HG02938 (cell line): ENCODE measurements around the gene SIGLEC5.

Experiments used
- ATAC-seq: cut with Tn5 transposase; IDR thresholded peaks from one replicate; pipeline ENCODE4 v1.9.1; 2021; ENCODE audit warnings: mild to moderate bottlenecking, moderate library complexity; ENCODE audit not compliant: unreplicated experiment

The SIGLEC5 gene

DNA sequence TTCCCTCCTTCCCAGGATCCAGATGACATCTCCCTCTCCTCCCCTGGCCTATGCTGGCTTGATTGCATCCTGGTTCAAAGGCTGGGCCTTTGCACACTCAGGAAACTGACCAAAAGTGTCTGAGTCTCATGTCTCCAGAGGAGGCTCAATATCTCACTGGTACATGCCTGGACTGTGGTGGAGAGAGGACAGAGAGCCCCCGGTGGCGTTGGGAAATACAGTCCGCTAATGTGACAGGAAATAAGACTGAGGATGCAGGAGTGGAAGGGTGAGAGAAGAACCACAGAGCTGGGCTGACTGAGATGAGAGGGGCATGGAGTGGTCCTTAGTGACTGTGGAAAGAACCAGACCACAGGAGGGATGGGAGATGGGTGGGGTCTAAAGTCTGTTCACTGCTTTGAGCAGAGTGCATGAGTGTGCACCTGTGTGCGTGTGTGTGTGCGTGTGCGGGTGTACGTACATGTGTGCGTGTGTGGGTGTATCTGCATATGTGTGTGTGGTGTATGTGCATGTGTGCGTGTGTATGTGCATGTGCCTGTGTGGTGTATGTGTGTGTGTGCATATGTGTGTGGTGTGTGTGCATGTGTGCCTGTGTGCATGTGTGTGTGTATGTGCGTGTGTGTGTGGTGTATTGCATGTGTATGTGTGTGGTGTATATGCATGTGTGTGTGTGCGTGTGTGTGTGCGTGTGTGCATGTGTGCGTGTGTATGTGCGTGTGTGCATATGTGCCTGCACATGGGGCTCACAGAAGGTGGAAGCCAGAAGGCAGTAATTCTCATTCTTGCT, 1.9 kb downstream of the SIGLEC5 start:
- no peak for ATAC-seq

DNA sequence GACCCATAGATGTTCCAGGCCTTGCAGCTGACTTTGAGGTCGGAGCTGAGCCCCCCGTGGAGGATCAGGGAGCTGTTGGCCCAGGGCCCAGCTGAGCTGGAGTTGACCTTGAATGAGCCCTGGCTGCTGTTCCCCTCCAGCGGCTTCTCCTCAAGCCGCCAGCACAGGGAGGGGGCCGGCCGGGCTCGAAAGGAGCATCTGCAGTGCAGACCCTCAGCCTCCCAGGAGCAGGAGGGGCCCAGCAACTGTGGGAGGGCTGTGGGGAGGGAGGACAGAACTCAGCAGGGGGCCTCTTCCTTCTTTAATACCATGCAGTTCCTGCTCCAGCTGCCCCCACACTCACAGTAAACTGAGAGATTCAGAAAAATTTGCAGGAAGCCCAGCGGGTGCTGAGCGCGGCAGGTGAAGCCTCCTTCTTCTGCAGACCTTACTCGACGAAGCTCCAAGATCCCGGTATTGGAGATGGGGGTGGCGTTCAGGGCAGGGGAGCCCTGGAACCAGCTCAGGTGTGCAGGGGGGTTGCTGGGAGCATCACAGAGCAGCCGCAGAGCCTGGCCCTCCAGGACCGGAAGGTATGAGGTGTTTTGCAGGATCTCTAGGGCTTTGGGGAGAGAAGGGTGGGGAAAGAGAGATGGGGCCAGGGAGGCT, 2.6 kb downstream of the SIGLEC5 start:
- ATAC-seq: no peak

DNA sequence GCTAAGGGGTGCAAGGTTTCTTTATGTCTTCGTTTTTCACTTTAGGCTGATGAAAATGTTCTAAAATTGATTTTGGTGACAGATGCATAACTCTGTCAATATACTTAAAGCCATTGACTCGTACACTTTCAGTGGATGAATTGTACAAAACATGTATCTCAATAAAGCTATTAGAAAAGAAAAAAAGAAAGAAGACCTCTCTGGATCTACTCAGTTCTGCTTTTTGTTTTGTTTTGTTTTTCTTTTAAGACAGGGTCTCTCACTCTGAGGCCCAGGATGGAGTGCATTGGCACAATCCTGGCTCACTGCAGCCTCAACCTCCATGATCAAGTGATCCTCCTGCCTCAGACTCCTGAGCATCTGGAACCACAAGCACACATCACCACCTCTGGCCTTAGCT, 3.5 kb downstream of the SIGLEC5 start:
- no peak for ATAC-seq

DNA sequence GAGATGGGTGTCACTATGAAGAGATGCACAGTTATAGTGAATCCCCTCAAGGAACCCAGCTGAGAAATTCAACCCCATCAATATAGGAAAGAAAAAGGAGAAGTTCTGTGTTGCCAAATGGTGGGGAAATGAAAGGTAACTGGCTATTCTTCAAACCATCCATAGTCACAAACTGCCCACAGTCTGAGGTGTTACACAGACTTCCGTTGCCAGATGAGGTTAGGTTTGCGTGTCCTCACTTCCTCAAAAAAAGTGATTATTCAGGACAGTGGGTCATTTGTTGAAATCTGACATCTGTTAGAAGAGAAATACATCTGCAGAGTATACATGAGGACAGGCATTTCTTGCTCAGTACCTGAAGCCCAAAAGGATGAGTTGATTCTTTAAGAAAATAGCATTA, 9.0 kb downstream of the SIGLEC5 start:
- no peak for ATAC-seq

DNA sequence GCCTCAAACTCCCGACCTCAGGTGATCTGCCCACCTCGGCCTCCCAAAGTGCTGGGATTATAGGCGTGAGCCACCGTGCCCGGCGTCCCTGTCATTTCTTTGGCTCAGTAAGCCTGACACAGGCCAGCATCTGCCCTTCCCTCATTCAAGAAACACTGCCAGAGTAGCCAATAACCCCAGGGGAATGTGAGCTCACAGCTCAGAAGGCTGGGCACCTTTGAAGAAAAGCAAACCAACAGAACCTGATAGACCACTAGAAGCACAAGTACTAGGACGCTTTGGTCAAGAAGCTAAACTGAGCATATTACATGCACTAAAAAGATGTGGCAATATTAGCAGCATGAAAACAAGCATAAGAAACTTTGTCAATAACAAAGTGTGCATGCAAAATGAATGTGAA, 14.2 kb downstream of the SIGLEC5 start:
- no peak for ATAC-seq

DNA sequence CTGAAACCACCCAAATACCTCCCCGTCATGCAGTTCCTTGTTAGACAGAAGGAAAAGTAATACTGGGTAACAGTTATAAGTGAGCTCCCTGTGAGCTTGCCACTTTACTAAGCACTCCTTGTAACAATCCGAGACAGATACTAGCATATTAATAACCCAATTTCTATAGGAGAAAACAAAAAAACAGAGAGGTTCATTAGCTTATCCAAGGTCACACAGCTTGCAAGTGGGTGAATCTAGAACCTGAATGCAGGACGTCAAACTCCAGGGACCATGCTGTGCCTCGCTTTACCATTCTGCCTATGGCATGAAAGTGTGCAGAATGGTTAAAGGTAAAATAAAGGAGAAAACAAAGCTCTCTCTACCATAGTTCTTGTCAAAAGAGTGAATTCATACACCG, 15.4 kb downstream of the SIGLEC5 start:
- no peak for ATAC-seq

DNA sequence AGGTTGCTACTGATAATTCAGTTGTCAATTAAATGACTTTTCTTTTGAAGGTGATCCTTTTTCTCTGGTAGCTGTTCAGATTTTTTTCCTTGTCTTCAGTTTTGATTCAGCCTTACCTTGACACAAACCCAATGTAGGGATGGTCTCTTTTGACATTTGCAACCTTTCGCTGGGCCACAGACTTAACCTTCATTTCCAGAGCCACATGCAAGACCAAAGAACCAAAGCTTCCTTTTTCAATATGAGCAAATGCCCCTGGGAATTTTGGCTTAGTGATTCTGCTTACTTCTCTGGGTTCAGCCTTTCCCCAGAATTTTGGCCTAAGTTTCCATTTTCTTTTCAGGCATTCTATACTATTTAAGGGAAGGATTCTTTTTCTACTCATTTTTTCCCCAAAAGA, 19.6 kb downstream of the SIGLEC5 start:
- no peak for ATAC-seq

DNA sequence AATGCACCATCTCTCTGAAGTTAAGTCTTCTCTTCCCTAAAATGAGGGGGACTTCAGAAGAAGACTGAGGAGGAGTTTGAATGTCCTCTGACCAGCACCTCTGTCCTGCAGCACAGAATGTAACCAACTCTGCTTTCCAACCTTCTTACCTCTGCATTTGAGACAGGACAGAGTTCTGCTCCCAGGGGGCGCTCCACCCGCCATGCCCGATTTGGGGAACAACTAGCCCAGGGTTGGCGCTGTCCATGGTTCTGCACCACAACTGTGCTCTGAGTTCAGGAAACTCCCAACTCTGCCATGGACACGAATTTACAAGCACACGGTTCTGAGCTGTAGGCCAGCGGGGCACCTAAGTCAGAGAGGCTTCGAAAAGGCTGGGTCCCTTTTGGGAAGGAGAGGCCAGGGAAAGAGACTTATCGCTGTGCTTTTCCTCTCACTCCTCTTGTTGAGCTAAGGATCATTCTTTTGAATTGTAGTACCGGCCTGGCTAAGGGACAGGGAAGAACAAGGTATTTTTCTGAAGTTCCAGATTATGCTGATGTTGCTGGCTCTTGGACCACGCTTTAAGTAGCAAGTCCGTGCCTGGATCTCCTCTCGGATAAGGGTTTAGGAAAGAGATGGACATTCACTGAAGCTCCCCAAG, 22.2 kb downstream of the SIGLEC5 start:
- no peak for ATAC-seq

DNA sequence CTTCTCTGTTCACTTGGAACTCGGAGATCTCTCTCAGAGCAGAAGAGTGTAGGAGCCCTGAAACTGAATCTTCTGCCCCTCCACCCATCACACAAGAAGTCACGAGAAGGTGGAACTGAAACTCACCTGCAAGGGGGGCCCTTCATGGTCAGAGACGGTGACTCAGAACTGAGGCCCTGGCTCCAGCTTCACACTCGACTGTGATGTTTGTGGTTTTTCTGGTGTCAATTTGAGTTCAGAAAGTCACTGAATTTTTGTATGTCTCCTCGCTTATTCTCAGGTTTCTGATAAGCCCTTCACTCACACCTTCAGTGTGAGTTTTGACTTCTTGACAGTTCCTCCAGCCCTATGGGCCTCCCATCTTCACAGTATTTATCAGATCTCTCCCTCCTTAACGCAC, 23.1 kb downstream of the SIGLEC5 start:
- ATAC-seq: peak; percentile 97

DNA sequence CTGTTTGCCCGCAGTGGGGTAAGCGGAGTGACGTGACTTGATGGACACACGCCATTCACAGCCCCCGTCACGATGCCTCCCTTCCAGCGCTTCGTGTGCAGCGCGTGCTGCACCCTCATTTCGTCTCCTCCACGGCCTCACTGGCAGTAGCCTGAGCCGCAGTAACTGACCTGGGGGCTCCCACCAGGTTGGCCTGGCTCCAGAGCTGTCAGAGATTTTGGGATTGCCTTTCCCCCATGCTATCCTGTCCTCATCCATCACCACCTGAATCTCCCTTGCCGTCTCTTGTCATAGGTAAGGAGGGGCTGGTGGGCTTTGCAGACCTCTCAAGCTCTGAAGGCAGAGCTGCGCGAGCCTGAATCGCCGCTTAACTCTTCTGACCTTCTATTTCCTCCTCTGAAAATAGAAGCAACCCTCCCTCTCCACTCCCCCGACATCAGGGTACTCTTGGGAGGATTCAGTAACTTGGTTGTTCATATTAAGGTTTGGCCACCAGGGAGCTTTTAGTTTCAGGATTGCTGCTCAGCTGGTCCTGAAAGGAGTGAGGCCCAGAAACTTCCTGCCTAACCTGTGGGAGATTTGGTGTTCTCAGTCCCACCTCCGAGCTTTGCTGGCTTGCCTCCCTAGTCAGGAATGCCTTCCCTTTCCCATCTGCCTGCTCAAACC, 27.9 kb downstream of the SIGLEC5 start:
- no peak for ATAC-seq

DNA sequence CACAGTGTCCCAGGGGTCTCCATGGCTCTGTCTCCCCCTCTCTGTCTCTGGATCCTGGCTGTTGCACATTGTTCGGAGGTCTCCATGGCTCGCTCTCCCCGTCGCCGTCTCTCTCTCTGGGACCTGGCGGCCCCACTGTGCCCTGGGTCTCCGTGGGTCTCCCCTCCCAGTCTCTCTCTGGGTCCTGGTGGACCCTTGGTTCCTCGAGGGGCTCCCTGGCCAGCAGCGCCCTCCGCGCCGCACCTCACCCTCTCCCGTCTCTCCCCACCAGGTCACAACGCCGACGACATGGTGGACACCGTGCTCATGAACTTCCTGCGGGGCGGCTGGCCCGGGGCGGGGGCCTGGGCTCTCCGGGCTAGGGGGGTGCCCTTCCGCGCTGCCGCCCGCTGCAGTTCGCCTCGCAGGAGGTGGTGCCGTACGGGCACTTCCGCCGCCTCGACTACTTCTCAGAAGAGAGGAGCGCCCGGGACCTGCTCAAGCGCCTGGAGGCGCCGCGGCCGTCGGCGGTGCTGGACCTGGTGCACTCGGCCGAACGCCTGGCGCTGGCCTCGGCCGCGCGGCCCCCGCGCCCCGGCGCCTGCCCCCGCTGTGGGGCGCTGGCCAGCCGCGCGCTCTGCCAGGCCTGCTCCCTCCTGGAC, 29.1 kb downstream of the SIGLEC5 start:
- no peak for ATAC-seq

DNA sequence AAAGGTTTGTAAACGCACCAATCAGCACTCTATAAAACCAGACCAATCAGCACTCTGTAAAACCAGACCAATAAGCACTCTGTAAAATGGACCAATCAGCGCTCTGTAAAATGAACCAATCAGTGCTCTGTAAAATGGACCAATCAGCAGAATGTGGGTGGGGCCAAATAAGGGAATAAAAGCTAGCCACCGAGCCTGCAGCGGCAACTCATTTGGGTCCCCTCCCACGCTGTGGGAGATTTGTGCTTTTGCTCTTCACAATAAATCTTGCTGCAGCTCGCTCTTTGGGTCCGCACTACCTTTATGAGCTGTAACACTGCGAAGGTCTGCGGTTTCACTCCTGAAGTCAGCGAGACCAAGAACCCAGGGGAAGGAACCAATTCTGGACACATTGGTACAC, 31.1 kb downstream of the SIGLEC5 start:
- ATAC-seq: no peak

DNA sequence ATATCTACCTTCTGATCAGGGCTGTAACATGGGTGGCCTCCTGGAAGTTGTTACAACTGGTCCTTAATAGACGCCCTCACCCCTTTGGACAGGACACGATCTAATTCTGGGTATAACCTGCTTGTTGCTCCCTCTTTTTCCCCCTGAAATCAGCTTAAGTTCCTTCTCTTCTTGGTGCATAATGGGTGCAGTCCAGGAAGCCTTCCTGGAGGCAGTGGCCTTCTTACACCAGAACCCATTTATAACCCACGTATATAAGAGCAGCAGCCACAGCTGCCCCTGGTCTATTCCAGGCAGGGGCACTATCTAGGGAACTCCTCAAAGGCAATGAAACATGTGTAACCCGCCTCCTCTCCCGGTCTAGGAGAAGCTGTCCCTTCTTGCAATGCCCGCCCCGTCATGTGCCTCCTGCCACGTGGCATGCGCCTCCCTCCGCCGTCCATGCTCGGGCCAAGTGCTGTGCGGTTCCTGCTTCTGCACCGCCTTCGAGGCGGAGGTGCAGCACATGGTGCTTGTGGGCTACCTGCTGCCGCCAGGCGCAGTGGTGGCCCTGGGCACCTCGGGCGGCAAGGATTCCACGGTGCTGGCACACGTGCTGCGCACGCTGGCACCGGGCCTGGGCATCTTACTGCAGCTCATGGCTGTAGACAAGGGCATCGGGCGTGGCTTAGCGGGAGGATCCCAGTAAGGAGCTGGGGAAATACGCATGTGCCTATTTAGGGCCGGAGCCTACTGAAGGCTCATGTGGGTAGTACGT, 31.9 kb downstream of the SIGLEC5 start:
- no peak for ATAC-seq

DNA sequence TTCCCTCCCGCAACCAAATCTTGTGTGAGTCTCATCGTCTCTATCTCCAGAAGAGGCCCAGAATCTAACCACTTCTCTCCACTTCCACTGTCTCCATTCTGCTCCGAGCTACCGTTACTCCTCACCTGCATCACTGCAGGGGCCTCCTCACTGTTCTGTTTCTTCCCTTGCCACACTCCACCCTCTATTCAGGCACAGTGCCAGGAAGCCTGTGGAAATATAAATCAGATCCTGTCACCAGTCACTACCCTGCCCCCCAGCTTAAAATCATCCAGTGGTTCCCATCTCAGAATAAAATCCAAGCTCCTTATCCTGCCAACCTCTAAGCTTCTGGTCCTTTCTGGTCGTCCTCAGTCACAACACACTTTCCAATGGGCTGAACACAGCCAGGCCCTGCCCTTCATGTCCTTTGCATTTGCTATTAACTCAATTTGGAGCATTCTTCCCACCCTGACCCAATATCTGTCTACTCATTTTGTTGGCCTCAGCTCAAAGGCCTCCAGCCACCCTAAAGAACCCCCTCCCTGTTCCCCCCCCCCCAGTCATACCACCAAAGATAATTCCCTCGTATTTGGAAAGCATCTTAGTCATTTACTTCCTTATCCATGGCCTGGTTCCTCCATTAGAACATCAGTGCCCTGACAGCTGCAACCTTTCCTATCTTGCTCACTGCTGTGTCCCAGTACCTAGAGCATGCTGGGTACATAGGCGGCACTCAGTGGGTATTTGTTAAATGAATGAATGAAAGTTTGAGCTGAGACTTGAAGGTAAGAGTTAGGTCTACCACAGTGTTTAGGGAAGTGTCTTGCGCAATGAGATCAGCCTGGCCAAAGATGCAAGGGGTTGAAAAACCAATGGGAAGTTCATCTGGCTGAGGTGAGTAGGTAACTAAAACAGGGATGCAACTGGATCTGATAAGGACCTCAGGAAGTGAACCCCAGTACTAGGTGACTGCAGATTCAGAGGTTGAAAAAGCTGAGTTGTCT, 34.7 kb downstream of the SIGLEC5 start:
- no peak for ATAC-seq

DNA sequence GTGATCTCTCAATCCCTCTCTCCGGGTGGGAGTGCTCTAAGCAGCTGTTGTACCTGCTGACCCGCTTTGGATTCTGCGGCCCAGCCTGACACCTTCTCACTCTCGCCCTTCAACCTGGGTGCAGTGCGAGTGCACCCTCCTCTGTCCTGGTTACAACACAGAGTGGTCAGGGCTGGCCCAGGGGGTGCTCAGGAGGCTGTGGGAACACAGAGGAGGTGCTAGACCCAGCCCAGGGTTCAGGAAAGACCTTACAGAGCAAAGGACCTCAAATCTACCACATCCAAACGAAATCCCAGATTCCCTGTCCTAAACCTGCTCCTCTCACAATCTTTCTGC, 35.5 kb downstream of the SIGLEC5 start:
- ATAC-seq: peak; percentile 5

DNA sequence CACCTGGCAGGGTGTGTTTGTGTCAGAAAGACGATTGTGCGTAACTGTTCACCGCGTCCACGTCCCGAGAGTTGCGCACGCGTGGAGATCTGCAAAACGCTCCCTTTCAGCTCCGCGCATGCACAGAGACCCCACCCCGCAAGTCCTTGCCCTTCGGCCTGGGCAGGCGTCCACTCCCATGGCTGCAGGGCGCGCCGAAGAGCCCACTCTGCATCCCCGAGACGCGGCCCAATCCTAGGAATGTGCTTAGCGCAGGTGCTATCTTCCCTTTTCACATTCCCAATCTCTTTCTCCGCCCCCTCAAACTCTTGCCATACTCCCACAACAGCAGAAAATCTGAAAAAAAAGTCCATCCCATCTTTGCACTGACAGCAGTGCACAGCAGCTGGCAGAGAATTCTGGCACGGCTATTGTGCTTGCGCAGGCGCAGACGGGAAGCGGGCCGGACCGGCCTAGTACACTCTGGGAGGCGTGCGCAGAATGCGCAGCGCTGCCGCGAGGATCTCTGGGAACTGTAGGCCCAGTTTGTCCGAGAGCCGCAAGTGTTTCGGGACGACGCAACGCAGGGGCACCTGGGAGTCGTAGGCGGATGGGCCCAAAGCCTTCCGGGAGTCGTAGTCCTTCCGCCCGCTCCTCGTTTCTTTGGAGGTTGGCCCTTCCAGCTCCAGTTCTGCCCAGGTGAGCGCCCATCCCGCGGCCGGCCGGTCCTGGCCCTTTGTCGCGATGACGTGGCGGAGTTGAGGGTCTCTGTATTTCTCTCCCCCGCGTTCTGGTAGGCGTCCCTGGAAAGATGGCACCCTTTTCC, 36.0 kb downstream of the SIGLEC5 start:
- peak; percentile 94 for ATAC-seq

DNA sequence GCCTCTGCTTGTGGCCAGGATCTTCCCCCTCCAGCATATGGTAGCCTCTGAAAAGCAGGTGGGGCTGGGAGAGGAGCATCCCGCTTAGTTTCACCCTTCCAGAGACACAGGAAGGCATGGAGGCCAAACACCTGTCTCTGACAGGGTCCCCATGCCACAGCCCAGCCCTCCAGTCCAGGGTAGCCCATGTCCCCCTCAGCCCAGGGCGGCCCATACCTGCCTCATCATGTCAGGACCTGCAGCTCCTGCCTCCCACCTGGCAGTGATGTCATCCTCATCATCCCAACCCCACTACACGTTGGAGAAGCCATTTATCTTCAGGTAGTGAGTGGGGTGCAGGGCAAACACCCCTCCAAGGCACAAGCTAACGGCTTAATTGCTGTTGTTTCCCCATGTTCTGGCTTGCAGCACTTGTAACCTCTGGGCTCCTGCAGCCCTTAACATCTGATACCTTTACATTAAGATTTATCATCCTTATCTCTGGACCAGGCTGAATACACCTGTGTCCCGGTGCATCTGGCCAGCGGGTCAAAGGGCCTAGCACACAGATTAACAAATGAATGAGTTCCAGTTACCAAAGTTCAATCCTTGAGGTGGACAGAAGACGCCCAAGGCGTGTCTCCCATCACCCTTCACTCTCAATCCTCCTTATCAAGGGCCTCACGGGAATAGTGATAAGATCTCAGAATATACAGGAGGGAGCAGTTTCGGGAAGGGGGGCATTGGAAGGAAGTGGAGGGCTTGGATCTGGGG, 36.9 kb downstream of the SIGLEC5 start:
- ATAC-seq: no peak

DNA sequence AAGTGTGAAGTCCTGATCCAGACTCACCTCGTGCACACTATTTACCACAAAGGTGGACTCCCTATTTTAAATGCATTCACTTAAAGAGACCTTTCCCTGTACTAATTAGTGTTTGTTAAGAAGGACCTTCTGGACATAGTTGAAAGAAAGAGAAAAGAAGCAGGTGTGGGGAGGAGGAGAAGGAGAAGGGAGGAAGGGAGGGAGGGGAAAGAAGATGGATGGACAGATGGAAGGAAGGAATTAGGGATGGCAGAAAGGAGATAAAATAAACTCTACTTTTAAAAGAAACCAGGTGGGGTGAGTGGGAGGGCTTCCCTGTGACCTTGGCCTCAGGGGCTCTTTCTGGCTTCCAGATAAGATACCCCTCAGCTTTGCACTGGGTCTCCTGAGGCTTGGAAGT, 37.7 kb downstream of the SIGLEC5 start:
- no peak for ATAC-seq
